Muscle of leg (tissue), 11 donors: Measurements from ENCODE around the gene PER3. TPM values are rescaled to one million over a fixed set of nuclear protein-coding genes. Genes with fewer than 3 reads are reported as not detected.

Experiments
- DNase-seq: peaks from one replicate; pipeline ENCODE4 v3.0.0; 2013
- H3K27ac ChIP-seq: one replicate; pipeline ENCODE4 v1.5.1; 2013; ENCODE audit warnings: mild to moderate bottlenecking, low read length, control low read depth
- H3K27me3 ChIP-seq: one replicate; pipeline ENCODE4 v1.6.1; 2013; ENCODE audit warnings: low read length; ENCODE audit not compliant: control insufficient read depth, insufficient read depth
- H3K36me3 ChIP-seq: one replicate; pipeline ENCODE4 v1.6.1; 2013; ENCODE audit warnings: low read length; ENCODE audit not compliant: control insufficient read depth, insufficient read depth
- H3K4me1 ChIP-seq: one replicate; pipeline ENCODE4 v1.6.1; 2013; ENCODE audit warnings: low read length; ENCODE audit not compliant: control insufficient read depth, insufficient read depth
- H3K4me3 ChIP-seq: one replicate; pipeline ENCODE4 v1.5.1; 2013; ENCODE audit warnings: low read length, control low read depth
- H3K9me3 ChIP-seq: replicated peaks from 2 replicates; pipeline ENCODE4 v1.6.1; 2013; ENCODE audit warnings: low read depth, low read length; ENCODE audit not compliant: control insufficient read depth
- WGBS: methylation state at CpG from one replicate; pipeline ENCODE4 v1.1.5; 2013; ENCODE audit warnings: missing lambda C conversion rate; ENCODE audit not compliant: insufficient coverage; 5-methylcytosine and 5-hydroxymethylcytosine counted together
- polyA plus RNA-seq, 8 donors: library from polyadenylated mRNA; unstranded; fragments of 120-200 nt; gene quantifications; one replicate each; pipeline versions ENCODE4 v1.2.1 to v1.2.3, GENCODE V29; 2013; ENCODE audit warnings: inconsistent platforms in 1 of 8, low replicate concordance in 1 of 8; ENCODE audit not compliant: insufficient read length in 8 of 8, insufficient read depth in 1 of 8
- total RNA-seq: library from RNA; stranded (reverse); fragments of 120-200 nt; gene quantifications from one replicate; pipeline ENCODE4 v1.2.4, GENCODE V29; 2013

PER3 gene
- total and polyA plus RNA-seq, 9 donors, result 3.5 to 8.8 (median 5.7) TPM

DNA sequence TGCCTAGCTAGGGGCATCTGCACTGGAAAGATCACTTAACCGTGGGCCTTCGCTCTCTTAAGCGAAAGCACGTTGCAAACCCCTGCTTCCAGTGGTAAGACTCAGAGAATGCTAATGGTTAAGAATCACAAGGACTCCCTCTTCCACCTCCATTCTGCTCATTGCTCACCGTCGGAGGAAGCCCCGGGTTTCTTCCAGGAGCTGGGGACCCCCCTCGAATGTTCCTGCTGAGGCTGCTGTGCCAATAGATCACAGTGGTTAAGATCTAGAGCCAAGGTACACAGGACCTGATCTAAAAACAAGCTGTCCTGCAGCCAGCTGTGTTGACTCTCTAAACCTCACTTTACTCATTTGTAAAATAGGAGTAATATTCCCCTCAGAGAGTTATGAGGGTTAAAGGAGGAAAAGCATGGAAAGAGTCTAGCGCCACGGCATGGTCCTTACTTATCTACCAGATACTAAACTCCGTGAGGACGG, 12.2 kb upstream of the PER3 start:
- peak overlapping the region; percentile 87 for H3K27ac ChIP-seq
- H3K4me1 ChIP-seq, result peaks cover 11% of the 10 kb centered on the region
- H3K27me3 ChIP-seq, result no peaks in the 10 kb centered on the region
- H3K9me3 ChIP-seq, result no peaks in the 10 kb centered on the region
- 23% methylated on average over 7 of the region's 12 CpGs for WGBS
- no peak for DNase-seq
- H3K4me3 ChIP-seq, result peak overlapping the region; percentile 88
- peaks cover 5% of the 10 kb centered on the region for H3K36me3 ChIP-seq

DNA sequence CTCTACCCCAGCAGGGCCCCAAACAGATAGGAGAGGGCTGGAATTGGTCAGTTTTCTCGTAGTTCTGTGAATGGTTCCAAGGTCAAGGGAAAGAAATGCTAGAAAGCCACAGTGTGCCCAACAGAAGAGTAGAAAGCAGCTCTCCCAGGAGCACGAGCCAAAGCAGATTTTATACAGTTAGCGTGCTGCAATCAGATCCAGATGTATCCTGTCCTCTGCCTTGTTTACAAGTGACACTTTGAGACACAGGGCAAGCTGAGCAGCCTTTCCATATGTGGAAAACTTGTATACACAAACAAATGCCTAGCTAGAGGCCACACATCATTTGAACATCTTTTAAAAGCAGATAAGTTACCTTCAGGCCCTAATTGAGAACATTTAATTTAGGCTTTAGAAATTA, 6.5 kb upstream of the PER3 start:
- no peaks in the 10 kb centered on the region for H3K4me1 ChIP-seq
- H3K9me3 ChIP-seq, result no peaks in the 10 kb centered on the region
- no peak overlapping the region for H3K4me3 ChIP-seq
- H3K27me3 ChIP-seq, result no peaks in the 10 kb centered on the region
- peaks cover 39% of the 10 kb centered on the region for H3K36me3 ChIP-seq
- 69% methylated on average over 3 of the region's 3 CpGs for WGBS
- no peak overlapping the region for H3K27ac ChIP-seq
- no peak for DNase-seq

DNA sequence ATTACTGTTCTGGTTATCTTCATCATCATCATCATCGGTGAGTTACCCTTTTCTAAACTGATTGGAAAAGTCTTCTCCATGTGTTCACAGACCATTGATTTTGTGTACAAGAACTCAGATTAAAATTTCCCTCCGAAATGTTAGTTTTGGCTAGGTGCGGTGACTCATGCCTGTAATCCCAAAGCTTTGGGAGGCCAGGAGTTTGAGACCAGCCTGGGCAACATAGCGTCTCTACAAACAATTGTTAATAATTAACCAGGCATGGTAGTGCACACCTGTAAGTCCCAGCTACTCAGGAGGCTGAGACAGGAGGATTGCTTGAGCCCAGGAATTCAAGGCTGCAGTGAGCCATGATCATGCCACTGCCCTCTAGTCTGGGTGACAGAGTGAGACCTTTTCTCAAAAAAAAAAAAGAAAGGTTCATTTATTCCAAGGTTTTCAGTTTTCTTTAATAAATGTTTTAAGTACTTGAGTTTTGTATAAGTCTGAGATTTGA, 5.9 kb upstream of the PER3 start:
- H3K4me3 ChIP-seq, result no peak overlapping the region
- H3K4me1 ChIP-seq, result peaks cover 4% of the 10 kb centered on the region
- no peaks in the 10 kb centered on the region for H3K27me3 ChIP-seq
- H3K27ac ChIP-seq, result no peak overlapping the region
- H3K36me3 ChIP-seq, result peaks cover 39% of the 10 kb centered on the region
- no peaks in the 10 kb centered on the region for H3K9me3 ChIP-seq
- DNase-seq, result no peak
- 98% methylated on average over 4 of the region's 4 CpGs for WGBS

DNA sequence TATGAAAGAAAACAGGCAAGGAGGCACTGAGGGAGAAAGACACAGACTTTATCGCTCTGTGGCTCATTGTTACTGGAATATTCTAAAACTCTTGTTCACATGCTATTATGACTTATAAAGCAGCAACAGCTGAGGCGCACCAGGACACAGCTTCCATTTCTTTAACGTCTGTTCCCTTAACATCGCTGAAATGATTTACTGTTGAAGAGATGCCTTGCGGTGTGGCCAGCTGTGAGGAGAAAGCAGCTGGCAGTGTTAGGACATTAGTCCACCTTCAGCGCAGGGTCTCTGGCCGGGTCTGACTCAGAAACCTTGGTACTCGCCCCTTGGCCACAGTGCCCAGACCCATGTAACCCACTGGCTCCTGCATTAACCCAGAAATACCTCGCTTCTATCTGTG, 3.1 kb upstream of the PER3 start:
- WGBS, result 72% methylated on average over 5 of the region's 9 CpGs
- Histone ChIP-seq H3K36me3 (peaks cover 35% of the 10 kb centered on the region), H3K27me3 (peaks cover 5% of the 10 kb centered on the region), H3K9me3 (no peaks in the 10 kb centered on the region), H3K4me3 (no peak overlapping the region), H3K27ac (no peak overlapping the region), H3K4me1 (peaks cover 13% of the 10 kb centered on the region)
- DNase-seq, result no peak

DNA sequence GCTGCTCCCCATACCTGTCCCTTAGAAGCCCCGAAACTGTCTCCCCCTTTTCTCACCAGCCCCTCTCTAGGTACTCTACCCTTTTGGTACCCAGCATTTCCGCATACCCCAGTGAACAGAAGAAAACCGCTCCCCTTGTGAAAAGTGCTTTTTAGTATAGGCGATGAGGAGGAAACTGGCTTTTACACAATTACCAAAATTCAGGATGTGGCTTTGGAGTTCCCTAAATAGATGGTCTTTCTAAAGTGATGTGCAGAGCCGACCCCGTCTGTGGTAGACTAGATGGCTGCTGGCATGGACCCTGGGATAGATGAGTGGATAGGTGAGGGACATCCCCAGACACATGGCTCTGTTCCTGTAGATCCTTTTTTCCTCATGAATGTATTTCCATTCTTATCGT, 2.6 kb upstream of the PER3 start:
- WGBS, result no CpG with 5 or more reads among the region's 7 CpGs
- H3K27ac ChIP-seq, result no peak overlapping the region
- H3K9me3 ChIP-seq, result no peaks in the 10 kb centered on the region
- H3K4me3 ChIP-seq, result no peak overlapping the region
- H3K4me1 ChIP-seq, result peaks cover 13% of the 10 kb centered on the region
- H3K36me3 ChIP-seq, result peaks cover 35% of the 10 kb centered on the region
- no peak for DNase-seq
- H3K27me3 ChIP-seq, result peaks cover 5% of the 10 kb centered on the region

DNA sequence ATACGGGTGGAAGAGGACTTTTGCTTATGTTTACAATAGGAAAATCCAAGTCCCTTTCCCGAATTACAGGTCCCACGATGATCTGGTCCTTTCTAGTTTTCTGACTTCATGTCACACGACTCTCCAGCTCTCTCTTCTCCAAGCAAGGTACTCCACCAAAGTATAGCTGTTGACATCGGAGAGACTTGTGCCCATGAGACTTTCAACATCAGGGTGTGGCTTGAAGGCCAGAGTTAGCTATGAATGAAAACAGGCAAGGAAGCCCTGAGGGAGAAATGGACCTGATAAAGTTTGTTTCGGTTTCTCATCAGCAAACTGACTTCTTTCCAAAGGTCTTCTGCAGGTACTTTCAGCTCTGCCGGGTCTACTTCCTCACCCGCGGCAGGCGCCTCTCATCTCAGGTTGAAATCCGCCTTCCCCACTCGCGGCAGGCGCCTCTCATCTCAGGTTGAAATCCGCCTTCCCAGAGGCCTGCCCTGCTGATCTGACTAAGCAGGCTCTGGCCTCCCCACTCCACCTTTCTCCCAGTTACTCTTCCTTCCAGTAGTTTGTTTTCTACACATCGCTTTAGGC, 2.1 kb upstream of the PER3 start:
- 87% methylated on average over 12 of the region's 16 CpGs for WGBS
- no peak overlapping the region for H3K27ac ChIP-seq

DNA sequence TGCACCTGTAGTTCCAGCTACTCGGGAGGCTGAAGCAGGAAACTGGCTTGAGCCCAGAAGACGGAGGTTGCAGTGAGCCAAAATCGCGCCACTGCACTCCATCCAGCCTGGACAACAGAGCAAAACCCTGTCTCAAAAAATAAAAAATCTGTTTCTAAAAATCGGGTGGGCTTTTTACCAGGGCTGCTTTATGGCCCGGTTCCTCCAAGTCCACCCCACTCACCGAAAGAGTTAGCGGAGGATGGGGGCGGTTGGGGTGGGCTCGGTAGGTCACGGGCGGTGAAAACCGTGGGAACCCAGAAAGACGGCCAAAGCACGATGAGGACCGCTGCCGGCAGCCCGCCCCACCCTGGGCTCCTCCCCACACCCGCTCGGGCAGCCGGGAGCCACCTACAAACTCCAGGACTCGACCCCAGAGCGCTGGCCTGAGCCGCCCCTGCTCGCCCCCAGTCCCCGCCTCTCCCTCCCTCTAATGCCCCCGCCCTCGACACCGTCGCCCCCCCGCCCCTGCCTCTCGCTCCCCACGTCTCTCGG, 846 bp upstream of the PER3 start:
- Histone ChIP-seq H3K4me3 (peak overlapping the region; percentile 62), H3K4me1 (peaks cover 13% of the 10 kb centered on the region), H3K36me3 (peaks cover 23% of the 10 kb centered on the region), H3K27me3 (peaks cover 5% of the 10 kb centered on the region), H3K9me3 (no peaks in the 10 kb centered on the region), H3K27ac (peak overlapping the region; percentile 72)
- DNase-seq, result peak; percentile 60
- 6% methylated on average over 5 of the region's 34 CpGs for WGBS

More for the DNA sequence above, 2.1 kb upstream of the PER3 start:
- DNase-seq, result no peak
- H3K27me3 ChIP-seq, result peaks cover 5% of the 10 kb centered on the region
- peaks cover 33% of the 10 kb centered on the region for H3K36me3 ChIP-seq
- H3K4me1 ChIP-seq, result peaks cover 13% of the 10 kb centered on the region
- no peak overlapping the region for H3K4me3 ChIP-seq
- no peaks in the 10 kb centered on the region for H3K9me3 ChIP-seq

DNA sequence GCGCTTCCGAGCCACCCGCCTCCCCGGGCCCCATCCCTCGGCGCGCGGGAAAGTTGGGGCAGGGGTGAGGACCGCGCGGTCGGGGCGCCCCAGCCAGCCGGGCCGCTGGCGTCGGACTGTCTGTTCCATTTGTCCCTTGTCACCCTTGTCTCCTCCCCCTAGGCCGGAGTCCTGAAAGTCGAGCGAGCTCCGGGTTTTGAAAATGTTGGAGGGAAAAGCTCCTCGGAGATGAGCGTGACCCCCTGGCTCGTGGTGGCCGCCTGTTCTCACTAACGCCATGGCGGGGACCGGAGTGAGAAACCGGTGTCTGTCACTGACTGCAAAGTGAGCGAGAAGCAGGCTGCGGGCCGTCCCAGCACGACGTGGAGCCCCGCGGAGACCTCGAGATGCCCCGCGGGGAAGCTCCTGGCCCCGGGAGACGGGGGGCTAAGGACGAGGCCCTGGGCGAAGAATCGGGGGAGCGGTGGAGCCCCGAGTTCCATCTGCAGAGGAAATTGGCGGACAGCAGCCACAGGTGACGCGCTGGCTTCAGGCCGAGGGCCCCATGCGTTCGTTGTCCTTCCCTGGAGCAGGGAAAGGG, 491 bp downstream of the PER3 start:
- peak; percentile 53 for DNase-seq
- H3K4me1 ChIP-seq, result peaks cover 13% of the 10 kb centered on the region
- no peaks in the 10 kb centered on the region for H3K9me3 ChIP-seq
- H3K4me3 ChIP-seq, result peak overlapping the region; percentile 24
- peaks cover 5% of the 10 kb centered on the region for H3K27me3 ChIP-seq
- WGBS, result 39% methylated on average over 38 of the region's 52 CpGs
- H3K36me3 ChIP-seq, result peaks cover 15% of the 10 kb centered on the region
- peak overlapping the region; percentile 13 for H3K27ac ChIP-seq

DNA sequence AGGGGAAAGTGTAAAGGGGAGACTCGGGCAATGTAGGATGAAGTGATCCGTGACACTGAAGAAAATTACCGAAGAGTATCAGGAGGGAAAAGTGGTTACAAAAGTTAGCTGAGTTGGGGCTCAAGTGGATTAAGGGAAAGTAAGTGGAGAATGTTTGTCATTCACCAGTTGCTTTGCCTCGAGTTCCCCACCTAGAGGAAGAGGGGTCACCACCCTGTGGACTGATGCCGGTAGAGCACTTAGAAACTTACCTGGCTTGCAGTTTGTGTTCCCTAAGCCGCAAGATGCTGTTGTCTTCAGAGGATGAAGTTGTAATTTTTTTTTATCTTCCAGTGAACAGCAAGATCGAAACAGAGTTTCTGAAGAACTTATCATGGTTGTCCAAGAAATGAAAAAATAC, 1.0 kb downstream of the PER3 start:
- Histone ChIP-seq H3K36me3 (peaks cover 16% of the 10 kb centered on the region), H3K27ac (no peak overlapping the region), H3K9me3 (peaks cover 1% of the 10 kb centered on the region), H3K27me3 (peaks cover 5% of the 10 kb centered on the region), H3K4me1 (peaks cover 13% of the 10 kb centered on the region), H3K4me3 (no peak overlapping the region)
- WGBS, result 86% methylated on average over 4 of the region's 7 CpGs
- no peak for DNase-seq

DNA sequence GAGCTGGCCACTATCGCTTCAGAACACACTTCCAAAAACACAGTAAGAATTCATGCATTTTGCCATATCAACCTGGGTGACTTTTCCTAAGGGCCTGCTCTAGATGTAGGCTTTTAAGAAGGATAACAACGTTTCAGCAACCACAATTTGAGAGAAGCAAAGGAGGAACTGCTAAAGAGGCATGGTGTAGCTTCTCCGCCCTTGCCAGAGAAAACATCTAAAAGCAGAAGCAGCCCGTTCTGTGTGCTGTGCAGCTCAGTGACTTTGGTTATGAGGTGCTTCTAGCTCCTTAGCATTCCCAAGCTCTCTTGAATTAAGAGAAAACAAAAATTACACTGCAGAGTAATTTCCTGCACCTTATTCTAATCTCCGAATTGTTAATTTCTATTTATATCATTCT, 2.7 kb downstream of the PER3 start:
- DNase-seq, result no peak
- Histone ChIP-seq H3K9me3 (peaks cover 4% of the 10 kb centered on the region), H3K4me3 (no peak overlapping the region), H3K27ac (no peak overlapping the region), H3K4me1 (peaks cover 13% of the 10 kb centered on the region), H3K27me3 (peaks cover 5% of the 10 kb centered on the region), H3K36me3 (peaks cover 12% of the 10 kb centered on the region)
- 83% methylated on average over 3 of the region's 5 CpGs for WGBS
